ENCODE results near the gene NOL9. TPM values are rescaled to one million over a fixed set of nuclear protein-coding genes. Genes with fewer than 3 reads are reported as not detected.

NOL9 gene
- polyA plus RNA-seq, 1 of the 3 experiments (the other 2 are of a cell fraction): 7.1 TPM

GRCh38 chr1:6488602-6489382 is 65.5 kb downstream of the NOL9 start:
- DNase-seq: no peak
- ChIA-PET CTCF (interaction anchor here (0.6 to 16.2 kb wide), 23 partner anchors 8 to 242 kb away, joined by 3 to 439 read pairs (median 5); partner anchors contain the start of genes NOL9 and TAS1R1), POLR2A (interaction anchor here (1.2 to 1.4 kb wide), 2 partner anchors 10 to 33 kb away, joined by 3 read pairs; no protein-coding TSS in a partner anchor)
- Histone ChIP-seq H3K27ac (ENCODE audit: low read depth in 2 of 2, low read length in 1 of 2) (no peak overlapping the region; a peak in 1 of 4 replicates), H3K4me2 (peak overlapping the region; percentile 100), H2AFZ (ENCODE audit: low read depth) (no peak overlapping the region), H3K4me3 (ENCODE audit: low read depth in 2 of 2, low read length in 1 of 2) (no peak overlapping the region), H3K9me3 (no peaks in the 10 kb centered on the region), H3K36me3 (replicated peaks in 1 of 2; ENCODE audit: control insufficient read depth in 1 of 2, insufficient read depth in 2 of 2, low read length in 1 of 2) (no peaks in the 10 kb centered on the region), H3K4me1 (ENCODE audit: control insufficient read depth in 1 of 2, insufficient read depth in 2 of 2, low read depth in 1 of 2, low read length in 1 of 2) (peaks cover 0 to 51% of the 10 kb centered on the region in 2 experiments; a peak in 1 of 4 replicates), H3K9me2 (no peaks in the 10 kb centered on the region), H3F3A (replicated peaks; ENCODE audit: insufficient read depth) (peaks cover 21% of the 10 kb centered on the region), H3K9ac (no peak overlapping the region), H3K27me3 (ENCODE audit: insufficient read depth) (no peaks in the 10 kb centered on the region), H3K79me2 (ENCODE audit: insufficient read depth) (peaks cover 40% of the 10 kb centered on the region; the same call in 1 of the 2 replicates), H4K20me1 (ENCODE audit: insufficient read depth) (no peaks in the 10 kb centered on the region)
- TF ChIP-seq RFX5 (IDR thresholded peaks at IDR 0.05; ENCODE audit: low read length) (no peak), USF2 (IDR thresholded peaks at IDR 0.05; ENCODE audit: borderline replicate concordance, low read depth, low read length) (no peak), EZH2phosphoT487 (IDR thresholded peaks at IDR 0.05; ENCODE audit: borderline replicate concordance, low read depth) (no peak), TAF1 (IDR thresholded peaks at IDR 0.05; ENCODE audit: borderline replicate concordance, low read depth, low read length) (no peak)
- TF ChIP-seq, protein P1, sequence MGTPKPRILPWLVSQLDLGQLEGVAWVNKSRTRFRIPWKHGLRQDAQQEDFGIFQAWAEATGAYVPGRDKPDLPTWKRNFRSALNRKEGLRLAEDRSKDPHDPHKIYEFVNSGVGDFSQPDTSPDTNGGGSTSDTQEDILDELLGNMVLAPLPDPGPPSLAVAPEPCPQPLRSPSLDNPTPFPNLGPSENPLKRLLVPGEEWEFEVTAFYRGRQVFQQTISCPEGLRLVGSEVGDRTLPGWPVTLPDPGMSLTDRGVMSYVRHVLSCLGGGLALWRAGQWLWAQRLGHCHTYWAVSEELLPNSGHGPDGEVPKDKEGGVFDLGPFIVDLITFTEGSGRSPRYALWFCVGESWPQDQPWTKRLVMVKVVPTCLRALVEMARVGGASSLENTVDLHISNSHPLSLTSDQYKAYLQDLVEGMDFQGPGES (IDR thresholded peaks at IDR 0.05; ENCODE audit: low read depth, low read length): no peak
- 81% methylated on average over 7 of the region's 13 CpGs for WGBS (ENCODE audit: low lambda C conversion rate)

- no peak overlapping the region for H3K27ac ChIP-seq (ENCODE audit: low read depth in 2 of 2, low read length in 1 of 2)
- WGBS (ENCODE audit: low lambda C conversion rate): 94% methylated on average over 14 of the region's 14 CpGs
- no peak for DNase-seq
- H3F3A ChIP-seq (replicated peaks; ENCODE audit: insufficient read depth): peaks cover 18% of the 10 kb centered on the region
- H3K36me3 ChIP-seq (replicated peaks in 1 of 2; ENCODE audit: control insufficient read depth in 1 of 2, insufficient read depth in 2 of 2, low read length in 1 of 2): no peaks in the 10 kb centered on the region
- H3K4me3 ChIP-seq (ENCODE audit: low read depth in 2 of 2, low read length in 1 of 2): no peak overlapping the region
- no peaks in the 10 kb centered on the region for H3K27me3 ChIP-seq (ENCODE audit: insufficient read depth)
- H3K79me2 ChIP-seq (ENCODE audit: insufficient read depth): peaks cover 41% of the 10 kb centered on the region; the same call in 1 of the 2 replicates
- CTCF ChIA-PET: interaction anchor here (0.7 to 16.2 kb wide), 10 partner anchors 8 to 241 kb away, joined by 3 to 439 read pairs (median 4); partner anchors contain the start of genes NOL9 and TAS1R1
- H3K4me2 ChIP-seq: no peak overlapping the region
- no peaks in the 10 kb centered on the region for H3K9me3 ChIP-seq
- POLR2A ChIA-PET: interaction anchor here (1.4 kb wide), 1 partner anchor 34 kb away, joined by 3 read pairs; no protein-coding TSS in a partner anchor
- no peaks in the 10 kb centered on the region for H3K9me2 ChIP-seq
- H3K9ac ChIP-seq: no peak overlapping the region
- H4K20me1 ChIP-seq (ENCODE audit: insufficient read depth): no peaks in the 10 kb centered on the region
- peaks cover 0 to 49% of the 10 kb centered on the region in 2 experiments; a peak in 1 of 4 replicates for H3K4me1 ChIP-seq (ENCODE audit: control insufficient read depth in 1 of 2, insufficient read depth in 2 of 2, low read depth in 1 of 2, low read length in 1 of 2)
- no peak for TF ChIP-seq REST (IDR thresholded peaks at IDR 0.05; ENCODE audit: low read depth, low read length)
- no peak for TF ChIP-seq MAX (IDR thresholded peaks at IDR 0.05; ENCODE audit: low read depth)
- no peak for TF ChIP-seq CHD2 (IDR thresholded peaks at IDR 0.05; ENCODE audit: low read length, partially characterized antibody)
- H2AFZ ChIP-seq (ENCODE audit: low read depth): no peak overlapping the region
These were observed 66.4 kb downstream of the NOL9 start for GRCh38 chr1:6487804-6488484.
